VCaP (cell line): Measurements from ENCODE around the gene VCL.

ENCODE experiments used
- H3K27ac ChIP-seq: fragments of 450-650 bp; 2 replicates; pipeline ENCODE4 v1.5.1; 2017
- CTCF ChIP-seq: fragments of 450-650 bp; conservative IDR thresholded peaks from 2 replicates; pipeline ENCODE4 v1.5.1; 2017; ENCODE audit warnings: mild to moderate bottlenecking, moderate library complexity

The VCL gene

GRCh38 chr10:74076961-74077360 lies 79.0 kb downstream of the VCL start:
- H3K27ac ChIP-seq, result no peak overlapping the region
- TF ChIP-seq CTCF, result no peak

GRCh38 chr10:74077416-74077815 lies 79.5 kb downstream of the VCL start:
- TF ChIP-seq CTCF, result no peak
- no peak overlapping the region for H3K27ac ChIP-seq

- no peak overlapping the region for H3K27ac ChIP-seq
- no peak for TF ChIP-seq CTCF
These were observed 80.1 kb downstream of the VCL start for GRCh38 chr10:74078037-74078436.

GRCh38 chr10:74079028-74079935 lies 81.4 kb downstream of the VCL start:
- H3K27ac ChIP-seq, result no peak overlapping the region
- no peak for TF ChIP-seq CTCF

- no peak overlapping the region for H3K27ac ChIP-seq
- no peak for TF ChIP-seq CTCF
These were observed 82.1 kb downstream of the VCL start for GRCh38 chr10:74079936-74080590.

GRCh38 chr10:74081192-74081803 lies 83.4 kb downstream of the VCL start:
- H3K27ac ChIP-seq, result no peak overlapping the region
- TF ChIP-seq CTCF, result peak; percentile 81
